Spinal cord (tissue), 10 donors: ENCODE measurements around the gene GRID2IP. TPM values are rescaled to one million over a fixed set of nuclear protein-coding genes. Genes with fewer than 3 reads are reported as not detected.

Experiments used
- DNase-seq, 6 donors: peaks; one replicate each; pipeline versions ENCODE4 v3.0.0 to v3.0.0-alpha.2; 2013 to 2015; ENCODE audit warnings: low spot score in 6 of 6, low read depth in 4 of 6
- H3K27ac ChIP-seq: one replicate; pipeline ENCODE4 v1.5.1; 2013; ENCODE audit warnings: low read depth, low read length, control low read depth
- H3K27me3 ChIP-seq: one replicate; pipeline ENCODE4 v1.6.1; 2013; ENCODE audit warnings: low read length; ENCODE audit not compliant: control insufficient read depth, insufficient read depth
- H3K36me3 ChIP-seq: one replicate; pipeline ENCODE4 v1.6.1; 2013; ENCODE audit warnings: low read length; ENCODE audit not compliant: control insufficient read depth, insufficient read depth
- H3K4me1 ChIP-seq: one replicate; pipeline ENCODE4 v1.6.1; 2013; ENCODE audit warnings: low read length; ENCODE audit not compliant: control insufficient read depth, insufficient read depth
- H3K4me3 ChIP-seq: one replicate; pipeline ENCODE4 v1.5.1; 2013; ENCODE audit warnings: low read depth, low read length, control low read depth
- H3K9me3 ChIP-seq: one replicate; pipeline ENCODE4 v1.6.1; 2013; ENCODE audit warnings: low read length; ENCODE audit not compliant: control insufficient read depth, insufficient read depth
- WGBS: methylation state at CpG from one replicate; pipeline ENCODE4 v1.1.5; 2013; ENCODE audit warnings: missing lambda C conversion rate; ENCODE audit not compliant: insufficient coverage; 5-methylcytosine and 5-hydroxymethylcytosine counted together
- polyA plus RNA-seq, 2 donors: library from polyadenylated mRNA; unstranded; fragments of 120-200 nt; gene quantifications; one replicate each; pipeline ENCODE4 v1.2.1, GENCODE V29; 2013; ENCODE audit not compliant: insufficient read length in 2 of 2
- total RNA-seq, 2 donors: library from RNA; depleted of rRNA in 1 of 2; stranded (reverse); fragments of 120-200 nt in 1 of 2; fragments of >200 nt in 1 of 2; gene quantifications; one replicate each; pipeline versions ENCODE4 v1.2.3 to v1.2.4, GENCODE V29; 2013 to 2014
- donor health status: healthy.

Gene GRID2IP
- total and polyA plus RNA-seq, 4 donors, result 0.30 to 1.2 (median 0.38) TPM

DNA sequence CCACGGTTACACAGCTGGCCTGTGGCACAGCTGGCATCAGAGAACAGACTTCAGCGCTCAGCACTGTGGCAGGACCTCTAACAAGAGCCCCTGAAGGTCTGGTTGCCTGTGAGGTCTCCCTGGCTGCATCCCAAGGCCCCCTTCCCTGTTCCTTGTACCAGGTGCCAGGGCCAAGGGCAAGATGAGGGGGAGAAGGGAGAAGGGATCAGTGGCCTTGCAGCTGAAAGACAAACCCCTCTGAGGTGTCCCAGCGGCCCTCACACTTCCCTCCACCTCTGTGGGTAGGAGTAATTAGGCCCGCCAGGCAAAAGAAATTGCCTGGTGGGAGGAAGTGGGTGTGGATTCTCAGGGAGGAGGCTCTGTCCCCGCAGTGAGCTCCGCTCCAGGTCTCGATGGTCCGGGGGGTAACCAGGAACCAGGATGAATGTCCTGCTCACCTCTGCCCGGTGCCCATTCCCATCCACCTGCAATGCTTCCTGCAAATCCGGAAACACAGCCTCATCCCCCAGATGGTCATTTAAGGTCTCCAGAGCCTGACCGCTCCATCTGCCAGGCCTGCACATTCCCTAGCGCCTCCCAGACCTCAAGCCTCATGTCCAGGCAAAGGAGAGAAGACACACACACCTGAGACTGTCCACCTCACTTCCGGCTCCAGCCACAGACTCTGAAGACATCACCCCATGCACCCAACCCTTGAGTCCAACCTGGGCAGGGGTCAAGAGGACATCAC, 22.7 kb downstream of the GRID2IP start:
- Histone ChIP-seq H3K4me3 (no peak overlapping the region), H3K36me3 (no peaks in the 10 kb centered on the region), H3K27me3 (peaks cover 58% of the 10 kb centered on the region), H3K27ac (no peak overlapping the region), H3K9me3 (no peaks in the 10 kb centered on the region), H3K4me1 (peaks cover 23% of the 10 kb centered on the region)
- no peak for DNase-seq
- WGBS, result 81% methylated on average over 11 of the region's 13 CpGs

DNA sequence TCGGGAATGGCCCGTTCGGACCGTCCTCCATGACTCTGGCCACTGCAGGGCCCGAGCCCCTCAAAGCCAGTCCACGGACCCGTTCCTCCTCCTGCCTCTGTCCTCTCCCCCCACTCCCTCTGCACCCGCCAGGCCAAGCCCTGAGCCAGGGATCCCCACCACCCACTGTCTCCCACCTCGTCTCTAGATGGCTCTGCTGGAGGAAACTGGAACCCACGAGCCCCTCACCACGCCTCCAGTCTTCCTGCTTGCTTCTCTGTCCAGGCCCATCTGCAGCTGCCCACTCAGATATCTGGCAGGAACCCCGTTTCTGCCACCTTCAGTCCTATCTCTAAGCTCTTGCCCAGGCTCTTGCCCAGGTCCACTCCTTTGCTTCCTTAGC, 24.3 kb downstream of the GRID2IP start:
- peaks cover 49% of the 10 kb centered on the region for H3K27me3 ChIP-seq
- H3K36me3 ChIP-seq, result no peaks in the 10 kb centered on the region
- H3K9me3 ChIP-seq, result no peaks in the 10 kb centered on the region
- no peak for DNase-seq
- H3K27ac ChIP-seq, result no peak overlapping the region
- 28% methylated on average over 12 of the region's 12 CpGs for WGBS
- peaks cover 23% of the 10 kb centered on the region for H3K4me1 ChIP-seq
- peak overlapping the region; percentile 39 for H3K4me3 ChIP-seq

DNA sequence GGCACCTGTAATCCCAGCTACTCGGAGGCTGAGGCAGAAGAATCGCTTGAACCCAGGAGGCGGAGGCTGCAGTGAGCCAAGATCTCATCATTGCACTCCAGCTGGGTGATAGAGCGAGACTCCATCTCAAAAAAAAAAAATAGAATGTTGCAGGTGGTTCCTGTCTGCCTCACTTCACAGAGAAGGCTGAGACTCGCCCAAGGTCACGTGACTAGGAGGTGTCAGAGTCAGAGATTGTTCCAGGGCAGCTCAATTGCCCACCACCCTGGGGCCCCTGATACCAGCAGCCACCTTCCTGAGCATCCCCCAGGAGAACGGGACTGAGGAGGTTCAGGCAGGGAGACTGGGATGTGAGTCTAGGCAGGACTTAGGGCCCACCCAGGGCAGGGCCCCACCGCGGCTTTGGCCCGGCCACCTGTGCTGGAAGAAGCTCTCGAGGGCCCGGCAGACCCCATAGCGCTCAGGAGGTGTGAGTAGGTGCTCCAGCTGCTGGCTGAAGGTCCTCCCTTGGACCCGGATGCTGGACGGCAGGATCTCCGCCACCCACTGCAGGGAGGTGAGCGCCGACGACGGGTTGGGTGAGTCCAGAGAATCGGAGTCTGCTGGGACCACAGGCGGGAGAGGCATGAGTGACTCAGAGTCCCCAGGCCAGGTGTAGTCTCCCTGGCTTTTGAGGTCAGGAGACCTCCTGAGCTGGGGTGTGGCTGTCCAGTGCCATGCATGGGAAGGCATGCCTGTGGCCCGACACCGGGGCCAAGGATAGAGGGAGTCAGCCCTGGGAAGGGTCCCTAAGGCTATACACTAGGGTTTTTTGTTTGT, 30.9 kb downstream of the GRID2IP start:
- Histone ChIP-seq H3K36me3 (peaks cover 4% of the 10 kb centered on the region), H3K27me3 (no peaks in the 10 kb centered on the region), H3K4me1 (peaks cover 5% of the 10 kb centered on the region), H3K4me3 (no peak overlapping the region), H3K27ac (no peak overlapping the region), H3K9me3 (no peaks in the 10 kb centered on the region)
- no peak for DNase-seq
- 89% methylated on average over 23 of the region's 24 CpGs for WGBS

DNA sequence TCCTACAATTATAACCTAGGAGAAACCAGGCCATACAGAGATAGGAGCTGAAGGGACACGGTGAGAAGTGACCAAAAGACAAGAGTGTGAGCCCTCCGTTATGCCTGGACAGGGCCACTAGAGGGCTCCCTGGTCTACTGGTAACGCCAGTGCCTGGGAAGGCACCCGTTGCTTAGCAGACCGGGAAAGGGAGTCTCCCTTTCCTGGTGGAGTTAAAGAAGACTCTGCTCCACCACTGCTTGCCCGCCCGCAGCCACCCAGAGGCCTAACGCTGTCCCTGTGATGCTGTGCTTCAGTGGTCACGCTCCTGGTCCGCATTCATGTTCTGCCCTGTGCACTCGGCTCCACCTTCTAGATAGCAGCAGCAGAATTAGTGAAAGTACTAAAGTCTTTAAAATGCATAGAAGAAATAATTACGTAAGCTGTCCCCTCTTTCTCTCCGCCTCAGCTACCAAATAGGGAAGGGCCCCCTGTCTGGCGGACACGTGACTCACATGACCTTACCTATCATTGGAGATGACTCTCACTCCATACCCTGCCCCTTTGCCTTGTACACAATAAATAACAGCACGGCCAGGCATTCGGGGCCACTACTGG, 34.8 kb downstream of the GRID2IP start:
- 30% methylated on average over 11 of the region's 17 CpGs for WGBS
- H3K27ac ChIP-seq, result no peak overlapping the region
- peak; percentile 49 to 93 (median 80) for DNase-seq

DNA sequence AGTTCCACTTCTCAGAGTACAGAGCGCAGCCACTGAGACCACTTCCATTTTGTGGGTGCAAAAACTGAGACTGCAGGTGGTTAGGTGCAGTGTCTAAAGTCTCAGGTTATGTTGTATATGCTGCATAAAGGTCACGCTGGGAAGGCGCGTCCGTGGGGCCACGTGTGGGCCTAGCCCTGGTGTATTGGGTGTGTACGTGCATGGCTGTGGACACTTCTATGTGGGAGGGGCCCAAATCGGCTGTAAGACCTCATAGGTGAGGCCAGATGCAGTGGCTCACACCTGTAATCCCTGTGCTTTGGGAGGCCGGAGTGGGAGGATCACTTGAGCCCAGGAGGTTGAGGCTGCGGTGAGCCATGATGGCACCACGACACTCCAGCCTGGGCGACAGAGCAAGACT, 37.7 kb downstream of the GRID2IP start:
- 87% methylated on average over 9 of the region's 12 CpGs for WGBS

More for the DNA sequence above, 34.8 kb downstream of the GRID2IP start:
- Histone ChIP-seq H3K36me3 (peaks cover 6% of the 10 kb centered on the region), H3K4me1 (peaks cover 5% of the 10 kb centered on the region), H3K4me3 (peak overlapping the region; percentile 18), H3K9me3 (no peaks in the 10 kb centered on the region), H3K27me3 (no peaks in the 10 kb centered on the region)

DNA sequence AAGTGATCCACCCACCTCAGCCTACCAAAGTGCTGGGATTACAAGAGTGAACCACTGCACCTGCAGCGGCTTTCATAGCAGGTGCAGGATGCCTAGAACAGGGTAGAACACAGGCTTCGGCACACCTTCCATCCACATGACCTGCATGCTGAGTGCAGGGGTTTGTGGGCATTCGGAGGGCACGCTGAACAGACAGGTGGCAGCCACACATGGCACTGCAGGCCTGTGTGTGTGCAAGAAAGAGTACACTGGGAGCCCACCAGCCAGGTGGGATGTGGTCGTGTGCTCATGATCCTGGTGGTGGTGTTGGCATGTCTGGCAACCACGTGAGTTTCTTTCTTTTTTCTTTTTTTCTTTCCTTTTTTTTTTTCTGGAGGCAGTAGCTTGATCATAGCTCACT, 38.4 kb downstream of the GRID2IP start:
- Histone ChIP-seq H3K36me3 (peaks cover 14% of the 10 kb centered on the region), H3K4me3 (no peak overlapping the region), H3K27ac (no peak overlapping the region), H3K4me1 (peaks cover 5% of the 10 kb centered on the region), H3K27me3 (no peaks in the 10 kb centered on the region), H3K9me3 (no peaks in the 10 kb centered on the region)
- 93% methylated on average over 3 of the region's 6 CpGs for WGBS
- no peak for DNase-seq

More for the DNA sequence above, 37.7 kb downstream of the GRID2IP start:
- Histone ChIP-seq H3K27me3 (no peaks in the 10 kb centered on the region), H3K4me1 (peaks cover 5% of the 10 kb centered on the region), H3K36me3 (peaks cover 14% of the 10 kb centered on the region), H3K27ac (no peak overlapping the region), H3K9me3 (no peaks in the 10 kb centered on the region), H3K4me3 (no peak overlapping the region)
- DNase-seq, result no peak

DNA sequence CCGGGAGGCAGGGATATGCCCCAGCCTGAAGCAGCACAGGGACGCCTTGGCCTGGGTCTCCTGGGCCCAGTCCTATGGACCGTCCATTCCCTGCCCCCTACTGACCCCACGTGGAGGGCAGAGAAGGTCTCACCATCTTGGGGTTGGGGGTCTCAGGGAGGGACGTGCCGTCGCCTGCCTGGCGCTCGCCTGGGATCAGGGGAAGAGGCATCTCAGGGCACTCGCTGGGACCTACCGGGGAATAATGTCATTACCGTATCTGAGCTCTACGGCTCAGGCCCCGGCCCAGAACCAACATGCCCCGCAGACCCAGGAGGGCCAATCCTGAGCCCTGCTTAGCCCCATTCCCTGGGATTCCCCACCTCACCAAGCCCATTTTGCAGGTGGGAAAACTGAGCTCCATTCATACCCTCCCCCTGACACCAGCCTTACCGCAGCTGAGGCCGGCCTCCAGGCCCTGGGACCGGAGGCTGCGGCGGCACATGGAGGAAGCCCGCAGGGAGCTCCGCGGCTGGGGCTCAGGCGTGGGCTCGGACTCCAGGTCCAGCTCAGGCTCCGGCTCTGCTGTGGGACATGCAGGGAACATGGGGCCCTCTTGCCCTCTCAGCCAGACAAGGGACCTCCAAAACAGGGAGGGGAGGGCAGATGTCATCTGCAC, 40.7 kb downstream of the GRID2IP start:
- no peak overlapping the region for H3K4me3 ChIP-seq
- H3K9me3 ChIP-seq, result no peaks in the 10 kb centered on the region
- H3K4me1 ChIP-seq, result no peaks in the 10 kb centered on the region
- no peak overlapping the region for H3K27ac ChIP-seq
- 86% methylated on average over 24 of the region's 26 CpGs for WGBS
- DNase-seq, result no peak
- H3K36me3 ChIP-seq, result peaks cover 14% of the 10 kb centered on the region
- no peaks in the 10 kb centered on the region for H3K27me3 ChIP-seq

DNA sequence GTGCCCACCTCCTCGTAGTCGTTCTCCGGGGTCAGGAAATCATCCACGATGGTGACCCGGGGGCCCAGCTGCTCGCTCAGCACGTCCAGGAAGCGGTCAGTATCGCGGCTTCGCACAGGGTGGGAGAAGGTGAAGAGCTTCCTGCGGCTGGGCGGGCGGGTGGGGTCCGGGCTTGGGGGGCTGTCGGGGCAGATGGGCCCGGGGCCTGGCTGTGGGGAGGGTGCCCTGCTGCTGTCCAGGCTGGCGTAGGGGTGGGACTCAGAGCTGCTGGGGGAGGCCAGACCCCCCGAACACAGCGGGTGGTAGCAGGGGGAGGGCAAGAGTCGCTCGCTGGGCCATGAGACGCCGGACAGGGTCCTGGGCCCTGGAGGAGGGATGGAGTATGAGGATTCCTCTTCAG, 42.3 kb downstream of the GRID2IP start:
- peaks cover 7% of the 10 kb centered on the region for H3K27me3 ChIP-seq
- H3K27ac ChIP-seq, result no peak overlapping the region
- WGBS, result 94% methylated on average over 18 of the region's 24 CpGs
- peaks cover 10% of the 10 kb centered on the region for H3K4me1 ChIP-seq
- DNase-seq, result no peak
- H3K36me3 ChIP-seq, result peaks cover 12% of the 10 kb centered on the region
- no peak overlapping the region for H3K4me3 ChIP-seq
- H3K9me3 ChIP-seq, result no peaks in the 10 kb centered on the region

DNA sequence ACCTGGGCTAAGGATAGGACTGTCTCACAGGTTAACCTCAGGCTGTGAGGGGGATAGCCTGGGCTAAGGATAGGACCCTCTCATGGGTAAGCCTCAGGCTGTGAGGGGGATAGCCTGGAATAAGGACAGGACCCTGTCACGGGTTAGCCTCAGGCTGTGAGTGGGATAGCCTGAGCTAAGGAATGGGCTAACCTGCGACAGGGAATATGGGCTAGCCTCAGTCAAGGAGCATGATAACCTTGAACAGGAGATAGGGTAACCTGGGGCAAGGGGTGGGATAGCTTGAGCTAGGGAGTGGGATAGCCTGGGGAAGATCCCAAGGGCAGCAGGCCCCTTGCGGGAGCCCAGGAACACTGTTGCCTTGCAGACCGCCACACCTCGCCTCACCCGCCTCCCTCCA, 42.7 kb downstream of the GRID2IP start:
- peaks cover 10% of the 10 kb centered on the region for H3K4me1 ChIP-seq
- no peak overlapping the region for H3K27ac ChIP-seq
- peaks cover 7% of the 10 kb centered on the region for H3K27me3 ChIP-seq
- no peak overlapping the region for H3K4me3 ChIP-seq
- no peak for DNase-seq
- peaks cover 11% of the 10 kb centered on the region for H3K36me3 ChIP-seq
- H3K9me3 ChIP-seq, result no peaks in the 10 kb centered on the region
- WGBS, result 99% methylated on average over 6 of the region's 6 CpGs
